ENCODE measurements around the gene HECTD1.
"Not testable (repeated sequence)": the region's sequence is repeated elsewhere in the genome, so short reads cannot be mapped to it uniquely, and the experiment has no call there.

Gene HECTD1

DNA sequence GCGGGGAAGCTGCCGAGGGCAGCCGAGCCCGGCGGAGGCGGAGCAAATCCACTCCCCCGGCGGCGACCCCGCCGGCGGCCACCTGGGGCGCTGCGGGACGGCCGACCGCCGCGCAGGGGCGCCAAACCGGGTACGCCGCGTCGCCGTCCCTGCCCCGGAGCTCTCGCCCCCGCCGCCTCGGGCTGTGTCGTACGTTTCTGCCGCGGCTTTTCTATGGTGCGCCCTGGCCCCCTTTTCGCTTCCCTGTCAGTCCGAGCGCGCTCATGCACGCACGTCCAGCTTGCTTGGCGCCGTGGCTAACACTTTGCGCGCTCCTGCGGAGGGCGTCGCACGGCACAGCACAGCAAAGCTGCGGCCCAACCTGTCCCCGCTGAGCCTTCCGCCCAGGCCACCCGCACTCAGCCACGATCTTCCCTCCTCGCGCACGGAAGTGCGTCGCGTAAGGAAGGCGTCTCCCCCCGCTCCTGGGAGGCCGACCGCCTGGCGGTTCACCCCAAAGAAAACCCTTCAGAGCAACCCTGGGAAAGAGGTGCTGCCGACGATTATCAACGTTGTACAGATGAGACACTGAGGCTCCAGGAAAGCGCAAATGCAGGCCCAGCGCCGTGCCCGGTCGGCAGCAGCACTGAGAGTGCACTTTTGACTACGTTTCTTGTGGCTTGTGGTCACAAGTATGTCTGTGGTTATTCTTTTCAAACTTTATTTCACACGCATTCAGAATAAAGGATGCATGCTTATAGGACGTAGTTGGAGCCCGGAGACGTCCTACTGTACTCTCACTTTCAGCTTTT, at the start of gene HECTD1:
Gene HECTD1, minus strand, starts transcription at position 39 of the 791 bp plus-strand sequence. CDS start 1,857 bp downstream, outside the sequence.
- peak; percentile 73 for DNase-seq (ENCODE audit: low spot score)

DNA sequence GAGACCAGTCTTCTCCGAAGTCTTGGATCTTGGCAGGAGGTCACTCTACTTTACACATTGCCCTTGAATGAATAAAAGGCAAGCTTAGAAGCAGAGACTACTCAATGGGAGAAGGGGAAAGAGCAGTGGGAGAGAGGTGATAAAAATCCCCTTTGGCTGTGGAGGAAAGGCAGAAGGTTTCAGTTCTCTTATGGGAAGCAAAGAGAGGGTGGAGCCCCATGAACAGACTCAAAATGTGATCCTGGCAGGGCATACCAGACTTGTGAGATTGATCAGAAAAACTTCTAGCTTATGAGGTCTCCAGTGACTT, 49.6 kb upstream of the HECTD1 start:
- no peak for DNase-seq (ENCODE audit: low spot score)

GRCh38 chr14:31256534-31257243, 49.1 kb upstream of the HECTD1 start:
- no peak for DNase-seq (ENCODE audit: low spot score)

GRCh38 chr14:31255918-31256317, 48.3 kb upstream of the HECTD1 start:
- DNase-seq (ENCODE audit: low spot score) = not testable (repeated sequence)

DNA sequence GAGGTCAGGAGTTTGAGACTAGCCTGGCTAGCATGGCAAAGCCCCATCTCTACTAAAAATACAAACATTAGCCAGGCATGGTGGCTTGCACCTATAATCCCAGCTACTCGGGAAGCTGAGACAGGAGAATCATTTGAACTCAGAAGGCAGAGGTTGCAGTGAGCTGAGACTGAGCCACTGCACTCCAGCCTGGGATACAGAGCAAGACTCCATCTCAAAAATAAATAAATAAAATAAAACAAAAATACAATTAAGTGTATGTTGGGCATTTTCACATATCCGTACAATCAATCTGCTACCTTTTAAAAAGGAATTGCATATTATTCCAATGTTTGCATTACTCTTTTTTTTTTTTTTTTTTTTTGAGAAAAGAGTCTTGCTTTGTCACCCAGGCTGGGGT, 47.7 kb upstream of the HECTD1 start:
- DNase-seq (ENCODE audit: low spot score) = no peak

GRCh38 chr14:31253746-31254471, 46.3 kb upstream of the HECTD1 start:
- no peak for DNase-seq (ENCODE audit: low spot score)

DNA sequence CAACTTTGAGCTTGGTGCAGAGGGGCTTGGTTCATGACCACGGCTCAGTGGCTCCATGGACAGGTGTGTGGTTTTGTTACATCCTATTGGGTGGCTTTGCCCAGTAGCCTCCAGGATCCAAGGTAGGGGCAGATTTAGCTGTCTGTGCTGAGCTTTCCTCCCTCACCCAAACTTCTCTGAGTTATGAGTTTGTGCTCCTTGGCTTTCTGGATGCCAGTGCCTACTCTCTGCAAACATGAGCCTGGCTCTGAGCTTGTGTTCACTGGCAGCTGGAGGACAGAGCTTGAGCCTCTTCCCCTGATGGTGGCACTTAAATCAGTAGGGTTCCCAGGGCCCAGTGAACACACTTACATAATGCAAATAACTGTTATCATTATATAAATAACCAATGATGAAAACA, 45.3 kb upstream of the HECTD1 start:
- DNase-seq (ENCODE audit: low spot score) = no peak

DNA sequence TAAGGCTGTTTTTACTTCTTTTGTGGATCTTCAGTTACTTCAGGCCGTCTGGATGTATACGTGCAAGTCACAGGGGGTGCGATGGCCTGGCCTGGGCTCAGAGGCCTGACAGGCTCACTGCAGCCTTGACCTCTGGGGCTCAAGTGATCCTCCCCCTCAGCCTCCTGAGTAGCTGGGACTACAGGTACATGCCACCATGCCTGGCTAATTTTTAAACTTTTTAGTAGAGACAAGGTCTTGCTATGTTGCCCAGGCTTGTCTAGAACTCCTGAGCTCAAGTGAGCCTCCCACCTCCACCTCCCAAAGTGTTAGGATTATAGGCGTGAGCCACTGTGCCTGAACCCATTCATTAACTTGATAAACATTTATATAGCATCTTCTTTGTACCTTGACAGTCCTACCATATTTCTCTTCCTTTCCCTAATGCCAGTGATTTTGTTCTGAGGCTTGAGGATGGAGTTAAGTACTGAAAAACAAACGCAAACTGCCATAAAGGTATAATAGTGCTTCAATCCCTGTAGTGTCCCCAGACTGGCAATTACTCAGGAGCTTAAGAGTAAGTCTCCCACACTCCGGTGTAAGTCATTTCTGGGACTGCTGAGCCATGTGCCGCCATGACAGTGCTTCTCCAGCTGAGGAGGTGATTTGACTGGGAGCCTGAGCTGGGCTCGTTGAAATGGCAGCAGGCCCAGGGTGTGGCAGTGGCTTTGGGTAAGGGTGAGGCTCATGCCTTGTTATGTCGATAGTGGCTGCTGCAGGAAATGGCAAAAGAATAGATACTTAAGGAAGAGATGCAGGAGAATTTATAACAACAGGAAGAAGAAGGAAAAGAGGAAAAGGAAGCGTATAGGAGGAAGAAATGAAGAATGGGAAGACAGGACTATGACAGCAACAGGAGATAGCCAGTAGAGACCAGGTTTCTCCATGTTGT, 43.7 kb upstream of the HECTD1 start:
- DNase-seq (ENCODE audit: low spot score) = no peak

- no peak for DNase-seq (ENCODE audit: low spot score)
Observed at GRCh38 chr14:31244626-31245025, 37.0 kb upstream of the HECTD1 start.

DNA sequence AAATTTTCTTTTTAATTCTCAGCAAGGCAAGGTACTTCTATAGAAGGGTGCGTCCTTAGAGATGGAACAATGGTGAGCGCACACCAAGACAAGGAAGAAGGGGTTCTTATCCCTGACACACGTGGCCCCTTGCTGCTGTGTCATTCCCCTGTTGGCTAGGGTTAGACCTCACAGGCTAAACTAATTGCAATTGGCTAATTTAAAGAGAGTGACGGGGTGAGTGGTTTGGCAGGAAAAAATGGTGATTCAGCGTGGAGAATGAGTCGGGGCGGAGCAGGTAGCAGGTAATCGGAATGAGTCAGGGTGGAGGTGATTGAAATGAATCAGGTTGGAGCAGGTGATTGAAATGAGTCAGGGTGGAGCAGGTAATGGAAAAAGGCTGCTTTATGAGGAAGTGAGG, 36.3 kb upstream of the HECTD1 start:
- no peak for DNase-seq (ENCODE audit: low spot score)

DNA sequence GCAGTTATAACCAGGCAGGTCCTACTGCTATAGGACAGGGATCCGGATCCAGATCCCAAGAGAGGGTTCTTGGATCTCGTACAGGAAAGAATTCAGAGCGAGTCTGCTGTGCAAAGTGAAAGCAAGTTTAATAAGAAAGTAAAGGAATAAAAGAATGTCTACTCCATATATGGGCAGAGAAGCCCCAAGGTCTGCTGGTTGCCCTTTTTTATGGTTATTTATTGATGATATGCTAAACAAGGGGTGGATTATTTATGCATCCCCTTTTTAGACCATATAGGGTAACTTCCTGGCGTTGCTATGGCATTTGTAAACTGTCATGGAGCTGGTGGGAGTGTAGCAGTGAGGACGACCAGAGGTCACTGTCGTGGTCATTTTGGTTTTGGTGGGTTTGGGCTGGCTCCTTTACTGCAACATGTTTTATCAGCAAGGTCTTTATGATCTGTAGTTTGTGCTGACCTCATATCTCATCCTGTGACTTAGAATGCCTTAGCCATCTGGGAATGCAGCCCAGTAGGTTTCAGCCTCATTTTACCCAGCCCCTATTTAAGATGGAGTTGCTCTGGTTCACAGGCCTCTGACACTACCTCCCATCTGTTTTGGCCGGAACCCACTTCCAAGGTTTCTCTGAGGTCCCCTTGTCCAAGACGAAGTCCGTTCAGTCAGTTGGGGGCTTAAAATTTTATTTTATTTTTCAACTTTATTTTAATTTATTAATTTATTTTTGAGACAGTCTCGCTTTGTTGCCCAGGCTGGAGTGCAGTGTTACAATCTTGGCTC, 34.8 kb upstream of the HECTD1 start:
- DNase-seq (ENCODE audit: low spot score) = not testable (repeated sequence)

- no peak for DNase-seq (ENCODE audit: low spot score)
Observed at GRCh38 chr14:31241450-31242114, 34.0 kb upstream of the HECTD1 start.

DNA sequence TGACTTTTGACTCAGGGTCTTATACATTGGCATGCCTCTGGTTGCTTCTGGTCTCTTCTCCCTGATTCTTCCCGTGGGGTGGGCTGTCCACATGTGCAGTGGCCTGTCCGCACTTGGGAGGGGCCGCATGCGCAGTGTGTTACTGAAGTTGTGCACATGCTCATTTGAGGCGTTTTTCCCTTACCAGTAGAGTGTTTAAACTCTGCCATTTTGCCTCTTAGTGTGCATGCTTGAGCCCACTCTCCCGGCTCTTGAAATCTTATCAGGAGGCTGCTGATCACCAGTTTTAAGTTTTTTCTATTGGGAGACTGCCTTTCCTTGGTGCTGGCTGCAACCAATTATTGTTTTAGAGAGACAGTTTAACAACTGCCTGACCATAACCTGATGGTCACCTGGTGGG, 32.1 kb upstream of the HECTD1 start:
- no peak for DNase-seq (ENCODE audit: low spot score)

GRCh38 chr14:31235462-31235861, 27.9 kb upstream of the HECTD1 start:
- no peak for DNase-seq (ENCODE audit: low spot score)

- DNase-seq (ENCODE audit: low spot score) = no peak
Observed at GRCh38 chr14:31232081-31232480, 24.5 kb upstream of the HECTD1 start.

- DNase-seq (ENCODE audit: low spot score) = not testable (repeated sequence)
Observed at GRCh38 chr14:31231272-31231671, 23.7 kb upstream of the HECTD1 start.

- DNase-seq (ENCODE audit: low spot score) = no peak
Observed at GRCh38 chr14:31230573-31230958, 23.0 kb upstream of the HECTD1 start.

DNA sequence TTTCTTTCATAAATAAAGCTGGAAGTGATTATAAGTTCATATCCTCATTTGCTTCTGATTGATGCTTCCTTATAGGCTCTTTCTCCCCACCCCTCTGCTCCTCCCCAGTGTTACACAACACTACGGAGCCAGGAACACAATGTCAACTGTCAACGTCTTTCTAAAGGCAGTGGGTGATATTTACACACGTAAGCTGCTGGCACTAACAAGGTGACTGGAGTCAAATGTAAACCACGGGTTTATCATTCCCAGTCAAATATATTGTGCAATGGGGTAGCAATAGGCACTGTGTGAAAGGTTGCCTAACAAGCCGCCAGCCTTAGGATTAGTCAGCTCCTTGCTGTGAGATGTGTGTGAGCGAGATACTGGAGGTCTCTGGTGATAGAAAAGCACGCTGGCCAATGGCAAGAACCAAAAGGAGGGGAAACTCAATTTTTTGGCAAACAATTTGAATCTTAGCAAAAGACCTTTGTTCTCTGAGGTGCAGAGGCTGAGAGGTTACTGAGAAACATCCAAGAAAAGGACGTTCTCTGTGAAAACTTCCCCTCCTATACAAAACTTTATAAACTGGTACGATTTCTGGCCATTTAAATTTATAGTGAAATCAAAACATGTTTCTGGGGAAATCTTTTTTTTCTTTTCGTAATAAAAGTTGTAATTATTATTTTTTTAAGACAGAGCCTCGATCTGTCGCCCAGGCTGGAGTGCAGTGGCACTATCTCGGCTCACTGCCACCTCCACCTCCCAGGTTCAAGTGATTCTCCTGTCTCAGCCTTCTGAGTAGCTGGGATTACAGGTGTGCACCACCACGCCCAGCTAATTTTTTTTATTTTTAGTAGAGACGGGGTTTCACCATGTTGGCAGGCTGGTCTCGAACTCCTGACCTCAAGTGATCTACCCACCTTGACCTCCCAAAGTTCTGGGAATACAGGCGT, 22.3 kb upstream of the HECTD1 start:
- DNase-seq (ENCODE audit: low spot score) = no peak

- no peak for DNase-seq (ENCODE audit: low spot score)
Observed at GRCh38 chr14:31229009-31229408, 21.4 kb upstream of the HECTD1 start.

Data from kidney capillary endothelial cell (primary cell).